Ishikawa (cell line): Measurements from ENCODE around the gene RAB6B.

ENCODE experiments used
- CEBPB ChIP-seq: IDR thresholded peaks from 2 replicates; pipeline ENCODE4 v1.6.1; 2012
- FOXM1 ChIP-seq: IDR thresholded peaks from 2 replicates; pipeline ENCODE4 v1.6.1; 2012; ENCODE audit warnings: low read depth, borderline replicate concordance
- NFIC ChIP-seq: IDR thresholded peaks from 2 replicates; pipeline ENCODE4 v1.6.1; 2012
- RAD21 ChIP-seq: IDR thresholded peaks from 2 replicates; pipeline ENCODE4 v1.6.1; 2012; ENCODE audit warnings: low read depth
- TAF1 ChIP-seq: IDR thresholded peaks from 2 replicates; pipeline ENCODE4 v1.6.1; 2012; ENCODE audit warnings: low read depth, mild to moderate bottlenecking
- TEAD4 ChIP-seq: IDR thresholded peaks from 2 replicates; pipeline ENCODE4 v1.6.1; 2012
- YY1 ChIP-seq: IDR thresholded peaks from 2 replicates; pipeline ENCODE4 v1.6.1; 2012; ENCODE audit warnings: low read depth
- TF ChIP-seq, protein P1 (sequence below): IDR thresholded peaks from 2 replicates; pipeline ENCODE4 v1.6.1; 2012; ENCODE audit warnings: low read depth, mild to moderate bottlenecking
- TF ChIP-seq, protein P2 (sequence below): IDR thresholded peaks from 2 replicates; pipeline ENCODE4 v1.6.1; 2012

DNA sequence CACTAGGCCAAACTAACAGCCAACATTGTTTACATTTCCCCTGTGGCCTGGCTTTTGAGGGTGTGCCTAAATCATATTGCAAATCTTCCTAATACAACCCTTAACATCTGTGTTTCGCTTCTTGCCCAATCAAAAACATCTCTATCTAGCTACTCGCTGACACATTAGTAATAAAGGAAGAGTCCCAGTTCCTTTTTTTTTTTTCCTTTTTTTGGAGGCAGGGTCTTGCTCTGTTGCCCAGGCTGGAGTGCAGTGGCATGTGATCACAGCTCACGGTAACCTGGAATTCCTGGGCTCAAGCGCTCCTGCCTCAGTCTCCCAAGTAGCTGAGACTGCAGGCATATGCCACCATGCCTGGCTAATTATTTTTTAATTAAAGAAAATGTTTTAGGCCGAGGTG, 92.2 kb downstream of the RAB6B start:
- TF ChIP-seq, protein P1, sequence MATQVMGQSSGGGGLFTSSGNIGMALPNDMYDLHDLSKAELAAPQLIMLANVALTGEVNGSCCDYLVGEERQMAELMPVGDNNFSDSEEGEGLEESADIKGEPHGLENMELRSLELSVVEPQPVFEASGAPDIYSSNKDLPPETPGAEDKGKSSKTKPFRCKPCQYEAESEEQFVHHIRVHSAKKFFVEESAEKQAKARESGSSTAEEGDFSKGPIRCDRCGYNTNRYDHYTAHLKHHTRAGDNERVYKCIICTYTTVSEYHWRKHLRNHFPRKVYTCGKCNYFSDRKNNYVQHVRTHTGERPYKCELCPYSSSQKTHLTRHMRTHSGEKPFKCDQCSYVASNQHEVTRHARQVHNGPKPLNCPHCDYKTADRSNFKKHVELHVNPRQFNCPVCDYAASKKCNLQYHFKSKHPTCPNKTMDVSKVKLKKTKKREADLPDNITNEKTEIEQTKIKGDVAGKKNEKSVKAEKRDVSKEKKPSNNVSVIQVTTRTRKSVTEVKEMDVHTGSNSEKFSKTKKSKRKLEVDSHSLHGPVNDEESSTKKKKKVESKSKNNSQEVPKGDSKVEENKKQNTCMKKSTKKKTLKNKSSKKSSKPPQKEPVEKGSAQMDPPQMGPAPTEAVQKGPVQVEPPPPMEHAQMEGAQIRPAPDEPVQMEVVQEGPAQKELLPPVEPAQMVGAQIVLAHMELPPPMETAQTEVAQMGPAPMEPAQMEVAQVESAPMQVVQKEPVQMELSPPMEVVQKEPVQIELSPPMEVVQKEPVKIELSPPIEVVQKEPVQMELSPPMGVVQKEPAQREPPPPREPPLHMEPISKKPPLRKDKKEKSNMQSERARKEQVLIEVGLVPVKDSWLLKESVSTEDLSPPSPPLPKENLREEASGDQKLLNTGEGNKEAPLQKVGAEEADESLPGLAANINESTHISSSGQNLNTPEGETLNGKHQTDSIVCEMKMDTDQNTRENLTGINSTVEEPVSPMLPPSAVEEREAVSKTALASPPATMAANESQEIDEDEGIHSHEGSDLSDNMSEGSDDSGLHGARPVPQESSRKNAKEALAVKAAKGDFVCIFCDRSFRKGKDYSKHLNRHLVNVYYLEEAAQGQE: no peak
- TF ChIP-seq TEAD4 (no peak), YY1 (no peak), RAD21 (no peak), TAF1 (no peak), CEBPB (no peak), NFIC (no peak), FOXM1 (no peak)
- TF ChIP-seq, protein P2, sequence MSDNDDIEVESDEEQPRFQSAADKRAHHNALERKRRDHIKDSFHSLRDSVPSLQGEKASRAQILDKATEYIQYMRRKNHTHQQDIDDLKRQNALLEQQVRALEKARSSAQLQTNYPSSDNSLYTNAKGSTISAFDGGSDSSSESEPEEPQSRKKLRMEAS: no peak
